ENCODE results near the gene TMEM14A. TPM values are rescaled to one million over a fixed set of nuclear protein-coding genes. Genes with fewer than 3 reads are reported as not detected.

The TMEM14A gene
- total and polyA plus RNA-seq, 2 of the 8 experiments (the other 6 are each of a cell fraction or from before 2014, with no cell fraction given): 11.1 to 11.2 TPM

GRCh38 chr6:52666071-52666470 is 4.8 kb upstream of the TMEM14A start:
- ChIA-PET CTCF (ENCODE audit: partially characterized antibody) (interaction anchor here (1.7 to 2.2 kb wide), 3 partner anchors 246 to 259 kb away, joined by 6 to 12 read pairs (median 10); partner anchors contain the start of gene EFHC1), POLR2A (ENCODE audit: partially characterized antibody) (no interaction called here)
- H4K20me1 ChIP-seq (replicated peaks in 1 of 2; ENCODE audit: control insufficient read depth in 1 of 2, insufficient read depth in 2 of 2, low read length in 2 of 2): no peaks in the 10 kb centered on the region
- H2BK120ac ChIP-seq (replicated peaks; ENCODE audit: low read depth, low read length): no peak overlapping the region
- H2BK5ac ChIP-seq (ENCODE audit: low read depth, low read length): no peak overlapping the region
- H4K91ac ChIP-seq (replicated peaks; ENCODE audit: insufficient read length, low read length): no peak overlapping the region
- no peak overlapping the region for H3K18ac ChIP-seq (ENCODE audit: extremely low read depth, low read length)
- H3K14ac ChIP-seq (ENCODE audit: insufficient read length): no peak overlapping the region
- H3K9ac ChIP-seq (replicated peaks in 1 of 4; ENCODE audit: extremely low read depth in 1 of 4, low read depth in 3 of 4, low read length in 3 of 4): no peak overlapping the region
- peaks cover 0 to 14% (median 7%) of the 10 kb centered on the region in 4 experiments; a peak in 5 of 7 replicates for H3K4me1 ChIP-seq (replicated peaks in 1 of 4; ENCODE audit: control insufficient read depth in 3 of 4, insufficient read depth in 4 of 4, low read length in 3 of 4)
- no peaks in the 10 kb centered on the region for H3K79me1 ChIP-seq (ENCODE audit: low read depth, low read length)
- H2BK15ac ChIP-seq (ENCODE audit: low read length): no peak overlapping the region
- H2BK20ac ChIP-seq (ENCODE audit: low read length): no peak overlapping the region
- no peak overlapping the region for H2BK12ac ChIP-seq (ENCODE audit: low read depth, low read length)
- peak overlapping the region in 2 of 4 experiments; percentile 71 to 76; a peak in 2 of 8 replicates for H3K4me3 ChIP-seq (ENCODE audit: extremely low read depth in 1 of 4, insufficient read depth in 2 of 4, low read depth in 3 of 4, low read length in 4 of 4)
- WGBS, 2 experiments (ENCODE audit: extremely low coverage in 1 of 2, insufficient coverage in 1 of 2, insufficient read length in 1 of 2, insufficient replicate concordance in 2 of 2, low coverage in 1 of 2, low lambda C conversion rate in 2 of 2, missing lambda C conversion rate in 1 of 2): 61% methylated on average over 2 of the region's 2 CpGs; no CpG with 5 or more reads in 1 of the 2 experiments
- peaks cover 0 to 6% of the 10 kb centered on the region in 2 experiments; a peak in 1 of 4 replicates for H3K79me2 ChIP-seq (ENCODE audit: control insufficient read depth in 1 of 2, insufficient read depth in 2 of 2, low read length in 2 of 2)
- no peak for DNase-seq (ENCODE audit: low read depth in 1 of 2, low spot score in 2 of 2)
- no peak overlapping the region for H3K56ac ChIP-seq (replicated peaks; ENCODE audit: insufficient read length, low read depth, low read length)
- peaks cover 0 to 10% (median 7%) of the 10 kb centered on the region in 4 experiments; a peak in 5 of 7 replicates for H3K27me3 ChIP-seq (replicated peaks in 1 of 4; ENCODE audit: control insufficient read depth in 3 of 4, extremely low read depth in 1 of 4, insufficient read depth in 3 of 4, low read length in 3 of 4)
- H2AFZ ChIP-seq (ENCODE audit: low read length): no peak overlapping the region
- H3K23me2 ChIP-seq (ENCODE audit: low read depth, low read length): peaks cover 18% of the 10 kb centered on the region; the same call in 1 of the 2 replicates
- no peaks in the 10 kb centered on the region for H3K9me3 ChIP-seq (ENCODE audit: insufficient read depth in 2 of 2, low read depth in 1 of 2, low read length in 1 of 2)
- no peak overlapping the region for H4K5ac ChIP-seq (ENCODE audit: insufficient read length, low read depth, low read length)
- FAIRE-seq: no peak
- no peak for TF ChIP-seq JUN (IDR thresholded peaks at IDR 0.05; ENCODE audit: low read depth, low read length)
- no peak for TF ChIP-seq E2F6 (IDR thresholded peaks at IDR 0.05)
- no peak for TF ChIP-seq EP300 (IDR thresholded peaks at IDR 0.05; ENCODE audit: borderline replicate concordance in 1 of 2, low read depth in 2 of 2, low read length in 2 of 2)
- no peak for TF ChIP-seq EZH2 (IDR thresholded peaks at IDR 0.05; ENCODE audit: low read depth, low read length, severe bottlenecking)
- H3K27ac ChIP-seq (ENCODE audit: low read depth, low read length): no peak overlapping the region
- H3K36me3 ChIP-seq (ENCODE audit: control insufficient read depth in 2 of 4, insufficient read depth in 4 of 4, low read length in 3 of 4): peaks cover 0 to 2% (median 0%) of the 10 kb centered on the region in 4 experiments; a peak in 1 of 8 replicates
- H3K4me2 ChIP-seq (ENCODE audit: insufficient read depth in 1 of 2, low read depth in 2 of 2, low read length in 2 of 2): peak overlapping the region; percentile 83 to 86; a peak in 2 of 4 replicates
- H3K4ac ChIP-seq (replicated peaks; ENCODE audit: insufficient read length, low read depth, low read length): no peak overlapping the region
- no peak overlapping the region for H4K8ac ChIP-seq (ENCODE audit: extremely low read depth, insufficient read depth, low read length)
- H2AK5ac ChIP-seq (ENCODE audit: low read depth, low read length): no peak overlapping the region
- no peak overlapping the region for H3K23ac ChIP-seq (ENCODE audit: insufficient read length)
